Stimulated activated naive B cell treated with anti-CD40 and anti-IgM and Interleukin-4, amounts not matched to agents 10 μg/mL and 1 μg/mL and 100 μg/mL, for 72 hours (primary cell): ENCODE measurements around the gene PCYT2.

Experiments used
- ATAC-seq, 2 donors: fragments of 150-1000 bp; cut with Tn5 transposase; replicated peaks; 2 replicates each; pipeline ENCODE4 v1.10.0; 2021; ENCODE audit warnings: moderate library complexity in 1 of 2
- DNase-seq: peaks from one replicate; pipeline ENCODE4 v3.0.0; 2021
- H3K27ac Mint-ChIP-seq: one replicate; pipeline ENCODE4 v1.8.0; 2022; ENCODE audit warnings: mild to moderate bottlenecking, mixed read lengths
- H3K27me3 Mint-ChIP-seq, 2 donors: one replicate each; pipeline ENCODE4 v1.8.0; 2022; ENCODE audit warnings: mixed read lengths in 2 of 2
- H3K36me3 Mint-ChIP-seq, 2 donors: one replicate each; pipeline ENCODE4 v1.8.0; 2022; ENCODE audit warnings: mixed read lengths in 2 of 2, mild to moderate bottlenecking in 1 of 2
- H3K4me1 Mint-ChIP-seq, 2 donors: one replicate each; pipeline ENCODE4 v1.8.0; 2022; ENCODE audit warnings: mixed read lengths in 2 of 2, mild to moderate bottlenecking in 1 of 2
- H3K4me3 Mint-ChIP-seq, 2 donors: one replicate each; pipeline ENCODE4 v1.8.0; 2022; ENCODE audit warnings: mild to moderate bottlenecking in 2 of 2, mixed read lengths in 2 of 2, moderate library complexity in 1 of 2
- H3K9me3 Mint-ChIP-seq, 2 donors: one replicate each; pipeline ENCODE4 v1.8.0; 2022; ENCODE audit warnings: mixed read lengths in 2 of 2, mild to moderate bottlenecking in 1 of 2

PCYT2 gene

DNA sequence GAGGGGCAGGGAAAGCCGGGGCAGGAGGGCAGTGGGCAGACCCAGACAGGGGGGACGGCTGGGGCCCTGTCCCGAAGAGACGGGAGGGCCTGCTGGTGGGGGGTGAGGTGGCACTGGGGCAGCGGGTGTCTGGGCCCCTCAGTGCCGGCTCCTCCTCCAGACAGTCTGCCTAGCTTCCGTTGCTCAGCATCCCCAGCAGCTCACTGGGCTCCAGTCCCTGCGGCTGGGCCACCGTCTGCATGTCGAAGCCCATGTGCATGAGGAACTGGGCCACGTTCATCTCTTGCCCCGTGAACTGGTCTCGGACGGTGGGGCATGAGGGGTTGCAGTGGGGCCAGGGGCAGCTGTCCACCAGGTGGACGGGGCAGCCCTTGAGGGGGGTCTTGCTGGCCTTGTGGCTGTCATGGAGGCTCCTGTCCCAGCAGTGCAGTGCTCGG, 41.6 kb upstream of the PCYT2 start:
- DNase-seq = no peak
- Mint-ChIP-seq H3K27ac (no peak overlapping the region), H3K27me3 (peaks cover 21 to 27% of the 10 kb centered on the region in 2 donors), H3K4me1 (no peaks in the 10 kb centered on the region), H3K36me3 (no peaks in the 10 kb centered on the region), H3K4me3 (no peak overlapping the region), H3K9me3 (no peaks in the 10 kb centered on the region)
- ATAC-seq = no peak

DNA sequence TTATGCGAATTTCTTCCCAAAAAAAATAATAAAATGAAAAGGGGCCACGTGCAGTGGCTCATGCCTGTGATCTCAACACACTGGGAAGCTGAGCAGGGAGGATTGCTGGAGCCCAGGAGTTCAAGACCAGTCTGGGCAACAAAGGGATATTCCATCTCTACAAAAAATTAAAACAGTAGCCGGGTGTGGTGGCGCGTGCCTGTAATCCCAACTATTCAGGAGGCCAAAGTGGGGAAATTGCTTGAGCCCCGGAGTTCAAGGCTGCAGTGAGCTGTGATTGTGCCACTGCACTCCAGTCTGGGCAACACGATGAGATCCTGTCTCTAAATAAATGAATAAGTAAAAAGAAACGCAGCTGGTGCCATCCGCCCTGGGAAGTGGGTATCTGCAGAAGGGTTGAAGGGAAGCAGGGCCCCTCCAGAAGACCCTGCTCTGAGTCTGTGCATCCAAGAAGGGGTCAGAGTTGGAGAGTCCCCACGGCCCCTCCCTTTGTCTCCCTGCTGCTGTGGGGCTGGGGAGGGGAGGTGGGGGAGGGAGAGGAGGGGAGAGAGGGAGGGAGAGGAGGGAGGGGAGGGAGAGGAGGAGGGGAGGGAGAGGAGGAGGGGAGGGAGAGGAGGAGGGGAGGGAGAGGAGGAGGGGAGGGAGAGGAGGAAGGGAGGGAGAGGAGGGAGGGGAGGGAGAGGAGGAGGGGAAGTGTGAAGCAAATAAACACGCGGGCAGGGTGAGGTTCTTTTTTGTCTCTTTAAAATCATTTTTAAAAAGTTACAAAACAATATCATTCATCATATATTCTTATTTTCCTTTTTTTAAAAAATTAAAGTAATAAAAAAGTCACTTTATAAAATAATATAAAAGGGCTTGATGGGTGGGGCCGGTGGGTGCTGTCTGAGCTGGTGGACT, 40.8 kb upstream of the PCYT2 start:
- Mint-ChIP-seq H3K4me1 (no peaks in the 10 kb centered on the region), H3K4me3 (no peak overlapping the region), H3K27ac (no peak overlapping the region), H3K27me3 (peaks cover 15 to 22% of the 10 kb centered on the region in 2 donors), H3K36me3 (no peaks in the 10 kb centered on the region), H3K9me3 (no peaks in the 10 kb centered on the region)
- ATAC-seq (no peak), DNase-seq (no peak)

DNA sequence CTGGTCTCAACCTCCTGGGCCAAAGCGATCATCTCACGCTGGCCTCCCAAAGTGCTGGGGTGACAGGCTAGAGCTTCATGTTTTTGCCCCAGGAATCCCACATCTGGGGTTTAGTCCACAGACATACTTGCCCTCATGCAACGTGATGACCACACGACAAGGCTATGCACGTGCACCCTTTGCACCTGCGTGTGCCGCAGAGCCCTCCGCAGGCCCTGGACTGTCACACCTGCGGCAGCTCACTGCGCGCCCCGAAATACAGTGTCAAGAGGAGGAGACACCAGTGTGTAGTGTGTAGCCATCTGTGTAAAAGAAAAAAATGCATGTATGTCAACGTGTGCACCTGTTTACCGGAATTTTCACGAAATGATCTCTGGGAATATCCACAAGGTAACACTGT, 39.3 kb upstream of the PCYT2 start:
- ATAC-seq (no peak), DNase-seq (no peak)
- H3K27ac Mint-ChIP-seq = peak overlapping the region; percentile 5
- no peaks in the 10 kb centered on the region for H3K4me1 Mint-ChIP-seq
- no peaks in the 10 kb centered on the region for H3K36me3 Mint-ChIP-seq
- H3K27me3 Mint-ChIP-seq = peaks cover 11 to 16% of the 10 kb centered on the region in 2 donors
- H3K9me3 Mint-ChIP-seq = no peaks in the 10 kb centered on the region
- no peak overlapping the region for H3K4me3 Mint-ChIP-seq

DNA sequence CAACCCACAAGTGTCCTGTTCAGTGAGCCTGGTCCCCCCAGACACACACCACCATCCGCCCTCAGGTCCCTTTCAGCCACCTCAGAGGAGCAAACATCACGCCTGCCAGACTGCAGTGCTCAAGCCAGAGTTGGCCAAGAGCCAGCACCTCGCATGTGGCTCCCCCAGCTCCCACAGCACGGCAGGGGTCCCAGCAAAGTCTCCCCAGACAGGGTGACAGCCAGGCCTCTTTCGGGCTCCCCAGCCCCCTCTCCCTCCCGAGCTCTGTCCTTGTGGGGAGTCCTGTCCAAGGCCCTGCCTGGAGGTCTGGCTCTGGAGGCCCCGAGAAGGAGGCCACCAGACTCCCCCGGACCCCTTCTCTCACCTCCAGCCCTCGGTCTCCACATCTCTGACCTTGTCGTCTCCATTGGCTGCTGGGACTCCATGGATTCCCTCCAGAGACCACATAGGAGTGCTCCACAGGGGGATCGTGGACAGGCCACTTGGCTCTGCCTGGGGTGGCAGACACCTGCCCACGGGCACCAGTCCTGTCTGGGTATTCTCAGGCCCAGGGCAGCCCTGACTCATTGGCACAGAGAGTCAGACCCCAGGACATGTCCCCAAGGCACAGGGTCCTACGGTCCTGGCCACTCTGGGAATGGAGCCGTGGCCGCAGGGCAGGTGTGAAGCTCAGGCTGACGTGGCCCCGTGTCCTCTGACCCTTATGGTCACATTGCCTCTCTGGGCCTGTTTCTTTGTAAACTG, 37.6 kb upstream of the PCYT2 start:
- H3K9me3 Mint-ChIP-seq = no peaks in the 10 kb centered on the region
- no peak for ATAC-seq
- no peaks in the 10 kb centered on the region for H3K4me1 Mint-ChIP-seq
- H3K4me3 Mint-ChIP-seq = no peak overlapping the region
- DNase-seq = no peak
- H3K27ac Mint-ChIP-seq = no peak overlapping the region
- peaks cover 7 to 26% of the 10 kb centered on the region in 2 donors for H3K27me3 Mint-ChIP-seq
- no peaks in the 10 kb centered on the region for H3K36me3 Mint-ChIP-seq

DNA sequence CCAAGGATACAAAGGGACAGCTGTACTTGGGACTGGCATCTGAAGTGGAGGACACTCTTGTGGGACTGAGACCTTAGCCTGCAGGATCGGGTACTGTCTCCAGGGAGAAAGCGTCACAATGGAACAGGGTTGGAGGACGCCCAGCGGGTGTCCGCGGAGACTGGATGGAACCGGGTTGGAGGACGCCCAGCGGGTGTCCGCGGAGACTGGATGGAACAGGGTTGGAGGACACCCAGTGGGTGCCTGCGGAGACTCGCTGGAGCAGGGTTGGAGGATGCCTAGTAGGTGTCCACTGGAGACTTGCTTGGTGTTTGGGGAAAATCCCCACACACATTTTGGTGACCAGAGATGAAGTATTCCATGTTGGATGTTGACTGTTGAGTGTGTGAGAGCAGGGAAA, 36.0 kb upstream of the PCYT2 start, which contains the start of gene MYADML2:
TSS of gene MYADML2 (minus strand) at position 45 of the 400 bp plus-strand sequence. CDS start 5,492 bp downstream, outside the sequence.
- Mint-ChIP-seq H3K27me3 (peaks cover 7 to 31% of the 10 kb centered on the region in 2 donors), H3K27ac (no peak within 1 kb of the TSS), H3K36me3 (no peaks in the 10 kb centered on the region), H3K4me3 (no peak within 1 kb of the TSS), H3K4me1 (no peaks in the 10 kb centered on the region), H3K9me3 (no peaks in the 10 kb centered on the region)
- DNase-seq (no peak), ATAC-seq (no peak)

- Mint-ChIP-seq H3K27me3 (peaks cover 10 to 34% of the 10 kb centered on the region in 2 donors), H3K27ac (no peak overlapping the region)
- no peak for ATAC-seq
Measured at GRCh38 chr17:81944858-81945257, 33.7 kb upstream of the PCYT2 start.

GRCh38 chr17:81942167-81942553, 31.0 kb upstream of the PCYT2 start:
- H3K27ac Mint-ChIP-seq = no peak overlapping the region
- peaks cover 6 to 7% of the 10 kb centered on the region in 2 donors for H3K4me1 Mint-ChIP-seq
- H3K36me3 Mint-ChIP-seq = no peaks in the 10 kb centered on the region
- H3K9me3 Mint-ChIP-seq = no peaks in the 10 kb centered on the region
- peaks cover 10 to 27% of the 10 kb centered on the region in 2 donors for H3K27me3 Mint-ChIP-seq
- no peak for DNase-seq
- H3K4me3 Mint-ChIP-seq = no peak overlapping the region
- no peak for ATAC-seq

More at GRCh38 chr17:81944858-81945257, 33.7 kb upstream of the PCYT2 start:
- H3K4me3 Mint-ChIP-seq = no peak overlapping the region
- no peaks in the 10 kb centered on the region for H3K36me3 Mint-ChIP-seq
- no peak for DNase-seq
- no peaks in the 10 kb centered on the region for H3K9me3 Mint-ChIP-seq
- peaks cover 0 to 2% of the 10 kb centered on the region in 2 donors for H3K4me1 Mint-ChIP-seq

DNA sequence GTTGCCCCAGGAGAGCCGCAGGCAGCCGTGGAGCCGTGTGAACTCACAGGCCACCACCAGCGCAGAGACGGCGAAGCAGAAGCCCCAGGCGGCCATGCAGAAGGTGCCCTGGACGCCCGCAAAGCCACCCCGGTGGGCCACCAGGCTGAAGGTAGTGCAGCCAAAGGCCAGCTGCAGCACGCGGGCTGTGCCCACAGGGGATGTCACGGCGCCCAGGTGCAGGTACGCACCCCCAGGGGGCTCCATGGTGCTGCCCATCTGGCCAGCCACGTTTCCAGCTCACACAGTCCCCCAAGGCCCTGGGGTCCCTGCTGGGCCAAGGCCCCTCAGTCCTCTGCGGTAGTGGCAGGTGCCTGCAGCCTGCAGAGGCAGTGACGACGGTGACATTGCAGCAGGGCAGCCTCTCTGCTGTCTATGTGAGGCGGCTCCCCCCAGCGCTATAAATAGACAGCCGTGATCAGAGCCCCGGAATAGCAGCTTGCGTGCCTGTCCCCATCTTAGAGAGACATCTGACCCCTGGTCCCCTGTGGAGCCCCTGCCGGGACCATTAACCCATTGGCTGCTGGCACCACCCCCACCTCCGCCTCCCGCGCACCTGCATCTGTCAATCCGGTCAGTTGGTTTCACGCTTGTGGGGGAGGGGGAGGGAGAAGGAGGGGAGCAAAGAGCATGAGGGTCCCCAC, 30.4 kb upstream of the PCYT2 start:
- H3K4me1 Mint-ChIP-seq = peaks cover 7 to 9% of the 10 kb centered on the region in 2 donors
- ATAC-seq (no peak), DNase-seq (no peak)
- no peak overlapping the region for H3K27ac Mint-ChIP-seq
- no peaks in the 10 kb centered on the region for H3K36me3 Mint-ChIP-seq
- no peak overlapping the region for H3K4me3 Mint-ChIP-seq
- H3K27me3 Mint-ChIP-seq = peaks cover 6 to 24% of the 10 kb centered on the region in 2 donors
- no peaks in the 10 kb centered on the region for H3K9me3 Mint-ChIP-seq

DNA sequence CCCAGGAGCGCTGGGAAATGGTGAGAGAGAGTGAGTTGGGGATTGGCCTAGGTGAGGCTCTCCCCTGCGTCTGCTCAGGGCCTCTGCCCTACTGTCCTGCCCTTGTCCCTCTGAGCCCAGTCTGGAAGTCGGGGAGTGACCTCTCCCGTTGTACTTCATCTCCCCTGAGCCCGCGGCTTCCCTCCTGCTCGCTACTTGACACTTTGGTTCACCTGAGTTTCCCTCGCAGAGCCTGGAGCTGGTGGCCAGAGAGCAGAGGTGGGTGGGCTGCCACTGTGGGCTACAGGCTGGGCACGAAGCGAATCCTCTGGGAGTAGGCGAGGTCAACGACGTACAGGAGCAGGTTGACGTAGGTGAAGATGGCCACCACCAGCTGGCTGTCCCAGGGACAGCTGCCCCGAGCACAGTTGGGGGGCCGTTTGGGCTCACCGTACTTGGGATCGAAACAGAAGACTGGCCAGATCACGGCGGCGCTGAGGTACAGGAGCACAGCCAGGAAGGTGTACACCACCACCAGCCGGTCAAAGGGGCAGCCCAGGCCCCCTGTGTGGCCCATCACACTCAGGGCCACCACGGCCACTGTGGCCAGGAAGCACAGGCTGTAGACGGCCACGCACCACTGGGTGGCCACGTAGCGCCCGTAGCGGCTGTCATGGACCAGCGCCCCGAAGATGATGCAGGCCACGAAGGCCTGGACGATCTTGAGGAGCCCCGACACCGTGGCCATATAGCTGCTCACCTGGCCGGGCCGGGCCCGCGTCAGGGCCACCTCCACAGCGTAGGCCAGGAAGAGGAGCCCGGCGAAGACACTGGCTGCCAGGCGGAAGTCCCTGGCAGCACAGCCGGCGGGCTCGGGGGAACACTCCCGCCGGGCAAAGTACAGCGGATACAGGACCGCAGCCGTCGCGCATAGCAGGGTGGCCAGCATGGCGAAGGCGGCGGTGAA, 29.6 kb upstream of the PCYT2 start:
- Mint-ChIP-seq H3K27me3 (peaks cover 6 to 24% of the 10 kb centered on the region in 2 donors), H3K4me1 (peaks cover 10 to 17% of the 10 kb centered on the region in 2 donors), H3K4me3 (no peak overlapping the region), H3K36me3 (peaks cover 2 to 3% of the 10 kb centered on the region in 2 donors), H3K9me3 (no peaks in the 10 kb centered on the region), H3K27ac (no peak overlapping the region)
- no peak for DNase-seq
- no peak for ATAC-seq

DNA sequence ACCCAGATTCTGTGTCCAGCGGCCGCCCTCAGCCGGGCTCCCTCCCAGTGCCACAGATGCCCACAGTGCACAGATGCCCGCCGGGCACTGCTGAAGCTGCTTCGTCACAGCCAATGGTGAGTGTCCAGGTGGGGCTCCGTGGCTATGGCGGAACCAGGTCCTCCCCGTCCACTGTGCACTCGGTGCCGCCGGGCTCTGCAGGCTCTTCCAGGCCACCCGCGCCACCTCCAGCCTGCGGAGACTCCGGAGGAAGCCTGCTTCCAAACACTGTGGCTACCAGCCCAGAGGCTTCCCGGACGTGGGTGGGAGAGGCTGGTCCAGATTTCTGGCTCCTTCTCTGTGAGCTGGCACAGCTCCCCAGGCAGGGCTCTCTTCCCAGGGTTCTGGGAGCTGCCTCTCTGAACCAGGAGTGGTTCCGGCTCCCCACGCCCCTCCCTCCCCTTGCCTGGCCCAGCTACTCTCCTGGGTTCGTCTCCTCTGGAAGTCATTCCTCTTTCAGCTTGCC, 28.7 kb upstream of the PCYT2 start:
- ATAC-seq (no peak), DNase-seq (no peak)
- no peak overlapping the region for H3K4me3 Mint-ChIP-seq

DNA sequence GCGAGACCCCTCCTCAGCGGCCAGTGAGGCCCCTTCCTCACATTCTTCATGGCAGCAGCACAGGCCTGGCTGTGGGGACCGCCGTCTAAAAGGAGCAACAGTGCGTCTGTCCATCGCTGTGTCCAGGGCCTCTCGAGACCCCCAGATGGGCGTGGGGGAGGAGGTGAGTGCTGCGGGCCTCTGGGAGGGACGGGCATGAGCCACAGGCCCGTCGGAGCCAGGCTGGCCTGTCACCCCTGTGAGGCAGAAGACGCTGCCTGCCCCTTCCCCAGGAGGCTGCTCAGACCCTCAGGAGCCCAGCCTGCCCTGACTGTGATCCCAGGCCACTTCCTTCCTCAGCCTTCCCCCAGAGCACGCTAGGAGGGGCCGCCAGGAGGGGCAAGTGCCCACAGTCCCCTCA, 28.0 kb upstream of the PCYT2 start:
- H3K36me3 Mint-ChIP-seq = peaks cover 10 to 11% of the 10 kb centered on the region in 2 donors
- DNase-seq (no peak), ATAC-seq (no peak)
- H3K9me3 Mint-ChIP-seq = no peaks in the 10 kb centered on the region
- H3K4me3 Mint-ChIP-seq = no peak overlapping the region
- peaks cover 16 to 27% of the 10 kb centered on the region in 2 donors for H3K4me1 Mint-ChIP-seq
- no peak overlapping the region for H3K27ac Mint-ChIP-seq
- H3K27me3 Mint-ChIP-seq = peaks cover 6 to 18% of the 10 kb centered on the region in 2 donors

More for the DNA sequence above, 28.7 kb upstream of the PCYT2 start:
- Mint-ChIP-seq H3K27ac (no peak overlapping the region), H3K36me3 (peaks cover 7 to 8% of the 10 kb centered on the region in 2 donors), H3K9me3 (no peaks in the 10 kb centered on the region), H3K27me3 (peaks cover 6 to 24% of the 10 kb centered on the region in 2 donors), H3K4me1 (peaks cover 14 to 23% of the 10 kb centered on the region in 2 donors)

- Mint-ChIP-seq H3K36me3 (peaks cover 22 to 34% of the 10 kb centered on the region in 2 donors), H3K27ac (peak overlapping the region; percentile 31), H3K4me3 (peak overlapping the region; percentile 65 to 87), H3K27me3 (peaks cover 6 to 11% of the 10 kb centered on the region in 2 donors), H3K4me1 (peaks cover 20 to 32% of the 10 kb centered on the region in 2 donors), H3K9me3 (no peaks in the 10 kb centered on the region)
- no peak for ATAC-seq
- no peak for DNase-seq
Measured at GRCh38 chr17:81935709-81936084, 24.5 kb upstream of the PCYT2 start.
